A549 (cell line): ENCODE results near the gene TRNAU1AP. TPM values are rescaled to one million over a fixed set of nuclear protein-coding genes. Genes with fewer than 3 reads are reported as not detected.

Experiments
- ATAC-seq, 2 experiments: fragments of 200-7000 bp in 1 of 2; fragments of >200 bp in 1 of 2; cut with Nextera tagmentation in 1 of 2; cut with Tn5 transposase in 1 of 2; 3 replicates each; pipeline versions ENCODE4 v1.8.0 to v1.9.1; 2018 to 2020; ENCODE audit warnings: mild to moderate bottlenecking in 1 of 2, moderate library complexity in 1 of 2
- CTCF ChIA-PET: fragments of 300-600 bp; sonication (Branson Sonifier 250); formaldehyde crosslinking; extraction: SDS; loops from one replicate; lab custom pipeline; 2021; ENCODE audit warnings: antibody characterized with exemption, inconsistent platforms; lab: Yijun Ruan, JAX
- POLR2A ChIA-PET: fragments of 350-600 bp; formaldehyde crosslinking; extraction: SDS; loops from one replicate; lab custom pipeline; 2021; ENCODE audit warnings: antibody characterized with exemption, inconsistent platforms; lab: Yijun Ruan, JAX
- DNase-seq, 2 experiments: peaks; one replicate each; pipeline versions ENCODE4 v3.0.0 to v3.0.0-alpha.2; 2011 to 2016; ENCODE audit warnings: low read depth in 1 of 2, low spot score in 1 of 2
- FAIRE-seq: peaks from 2 replicates; lab custom pipeline; 2011; peaks lifted over from hg19 to GRCh38; lab: Jason Lieb, UNC
- H3K27ac ChIP-seq, 2 experiments: fragments of >200 bp; sonication (Bioruptor Twin); formaldehyde crosslinking; 3 replicates each; pipeline ENCODE4 v1.5.1; 2016 to 2017
- H3K4me1 ChIP-seq: fragments of >200 bp; sonication (Bioruptor Twin); formaldehyde crosslinking; 3 replicates; pipeline ENCODE4 v1.6.1; 2016
- H3K4me2 ChIP-seq: fragments of >200 bp; sonication (Bioruptor Twin); formaldehyde crosslinking; 3 replicates; pipeline ENCODE4 v1.6.1; 2016
- H3K4me3 ChIP-seq: fragments of >200 bp; sonication (Bioruptor Twin); formaldehyde crosslinking; 3 replicates; pipeline ENCODE4 v1.5.1; 2016
- H3K9me3 ChIP-seq: fragments of >200 bp; sonication (Bioruptor Twin); formaldehyde crosslinking; 3 replicates; pipeline ENCODE4 v1.6.1; 2016
- CBX2 ChIP-seq: fragments of 200-600 bp; sonication (generic); IDR thresholded peaks from 2 replicates; pipeline ENCODE4 v1.6.1; 2016; ENCODE audit warnings: low read depth, mild to moderate bottlenecking, borderline replicate concordance
- CEBPB ChIP-seq, 2 experiments: fragments of >200 bp in 1 of 2; sonication (Bioruptor Twin) in 1 of 2; formaldehyde crosslinking in 1 of 2; IDR thresholded peaks; 2 replicates each; pipeline ENCODE4 v1.6.1; 2012 to 2016
- CHD4 ChIP-seq: fragments of 200-600 bp; sonication (generic); IDR thresholded peaks from 2 replicates; pipeline ENCODE4 v1.6.1; 2016; ENCODE audit warnings: antibody characterized with exemption, mild to moderate bottlenecking, borderline replicate concordance
- EHF ChIP-seq: fragments of 250-450 bp; sonication (Bioruptor Pico); IDR thresholded peaks from 2 replicates; pipeline ENCODE4 v1.5.0; 2020; ENCODE audit warnings: mild to moderate bottlenecking
- EHMT2 ChIP-seq: fragments of 200-600 bp; sonication (generic); IDR thresholded peaks from 2 replicates; pipeline ENCODE4 v1.6.1; 2016; ENCODE audit warnings: antibody characterized with exemption, low read depth, mild to moderate bottlenecking, moderate library complexity
- EP300 ChIP-seq, 2 experiments: fragments of >200 bp; sonication (Bioruptor Twin); formaldehyde crosslinking; IDR thresholded peaks; 2 replicates in 1 of 2; 3 replicates in 1 of 2; pipeline ENCODE4 v1.6.1; 2016 to 2017
- ESRRA ChIP-seq: fragments of 150-350 bp; IDR thresholded peaks from 2 replicates; pipeline ENCODE4 v1.6.1; 2014; ENCODE audit warnings: mild to moderate bottlenecking, low read length, borderline replicate concordance
- FOSL2 ChIP-seq, 2 experiments: fragments of 450-650 bp in 1 of 2; fragments of >200 bp in 1 of 2; sonication (Bioruptor Twin) in 1 of 2; formaldehyde crosslinking; IDR thresholded peaks; 2 replicates each; pipeline versions ENCODE4 v1.5.0 to v1.6.1; 2016 to 2020; ENCODE audit warnings: mild to moderate bottlenecking in 1 of 2, moderate library complexity in 1 of 2
- HOXB13 ChIP-seq: fragments of 250-450 bp; sonication (Bioruptor Pico); IDR thresholded peaks from 2 replicates; pipeline ENCODE4 v1.5.0; 2020; ENCODE audit warnings: low read depth, mild to moderate bottlenecking, moderate library complexity
- HOXB5 ChIP-seq: fragments of 250-450 bp; sonication (Bioruptor Pico); IDR thresholded peaks from 2 replicates; pipeline ENCODE4 v1.5.0; 2020; ENCODE audit warnings: mild to moderate bottlenecking, moderate library complexity
- JUN ChIP-seq, 2 experiments: fragments of >200 bp; sonication (Bioruptor Twin); formaldehyde crosslinking; IDR thresholded peaks; 2 replicates in 1 of 2; 3 replicates in 1 of 2; pipeline ENCODE4 v1.6.1; 2016 to 2017
- KDM1A ChIP-seq: fragments of 200-600 bp; sonication (generic); IDR thresholded peaks from 2 replicates; pipeline ENCODE4 v1.6.1; 2016; ENCODE audit warnings: low read depth, mild to moderate bottlenecking
- KDM5A ChIP-seq: fragments of 200-600 bp; sonication (generic); IDR thresholded peaks from 2 replicates; pipeline ENCODE4 v1.6.1; 2016; ENCODE audit warnings: antibody characterized with exemption, mild to moderate bottlenecking
- MYC ChIP-seq: IDR thresholded peaks from 2 replicates; pipeline ENCODE4 v1.6.1; 2012; ENCODE audit warnings: mild to moderate bottlenecking, inconsistent platforms, low read length, improper control_type of control experiment, borderline replicate concordance
- NFE2L2 ChIP-seq: fragments of 150-350 bp; conservative IDR thresholded peaks from 2 replicates; pipeline ENCODE4 v1.6.1; 2014; ENCODE audit warnings: low read length
- PHF8 ChIP-seq: fragments of 200-600 bp; sonication (generic); IDR thresholded peaks from 2 replicates; pipeline ENCODE4 v1.6.1; 2016; ENCODE audit warnings: low read depth, mild to moderate bottlenecking, antibody characterized with exemption, moderate library complexity, borderline replicate concordance
- POLR2A ChIP-seq: IDR thresholded peaks from 2 replicates; pipeline ENCODE4 v1.6.1; 2012; ENCODE audit warnings: mild to moderate bottlenecking, low read length
- RAD21 ChIP-seq, 2 experiments: fragments of >200 bp in 1 of 2; sonication (Bioruptor Twin) in 1 of 2; formaldehyde crosslinking in 1 of 2; IDR thresholded peaks in 1 of 2; conservative IDR thresholded peaks in 1 of 2; 2 replicates in 1 of 2; 3 replicates in 1 of 2; pipeline ENCODE4 v1.6.1; 2012 to 2018; ENCODE audit warnings: inconsistent platforms in 1 of 2
- RARB ChIP-seq: fragments of 250-450 bp; sonication (Bioruptor Pico); IDR thresholded peaks from 2 replicates; pipeline ENCODE4 v1.8.0; 2021; ENCODE audit warnings: mild to moderate bottlenecking, moderate library complexity
- RCOR1 ChIP-seq: fragments of 150-350 bp; IDR thresholded peaks from 2 replicates; pipeline ENCODE4 v1.6.1; 2014; ENCODE audit warnings: antibody characterized with exemption, low read length, low read depth
- RNF2 ChIP-seq: fragments of 200-600 bp; sonication (generic); IDR thresholded peaks from 2 replicates; pipeline ENCODE4 v1.6.1; 2016; ENCODE audit warnings: low read depth, mild to moderate bottlenecking, antibody characterized with exemption, moderate library complexity, borderline replicate concordance
- SMC3 ChIP-seq: fragments of >200 bp; sonication (Bioruptor Twin); formaldehyde crosslinking; IDR thresholded peaks from 3 replicates; pipeline ENCODE4 v1.6.1; 2018; ENCODE audit warnings: inconsistent platforms
- TFCP2L1 ChIP-seq: fragments of 250-450 bp; sonication (Bioruptor Pico); IDR thresholded peaks from 2 replicates; pipeline ENCODE4 v1.5.0; 2021; ENCODE audit warnings: mild to moderate bottlenecking
- TP53 ChIP-seq: fragments of 250-450 bp; sonication (Bioruptor Pico); IDR thresholded peaks from 2 replicates; pipeline ENCODE4 v1.5.0; 2021; ENCODE audit warnings: mild to moderate bottlenecking, moderate library complexity
- ZFP36 ChIP-seq: fragments of 450-650 bp; IDR thresholded peaks from 2 replicates; pipeline ENCODE4 v1.6.1; 2014; ENCODE audit warnings: borderline replicate concordance; ENCODE audit not compliant: partially characterized antibody
- ZNF302 ChIP-seq: fragments of 250-450 bp; sonication (Bioruptor Pico); IDR thresholded peaks from 2 replicates; pipeline ENCODE4 v1.9.0; 2021; ENCODE audit warnings: inconsistent platforms, mild to moderate bottlenecking, moderate library complexity
- WGBS: methylation state at CpG from one replicate; pipeline ENCODE4 v1.1.6; 2017; ENCODE audit errors: missing lambda C conversion rate; 5-methylcytosine and 5-hydroxymethylcytosine counted together
- polyA plus RNA-seq, 4 experiments: library from polyadenylated mRNA; depleted of rRNA in 3 of 4; stranded (reverse); fragments of >200 nt; fragmentation: RNase III in 1 of 4; extraction: RNeasy Plus Mini Kit Qiagen cat#74134 plus additional on column Dnase treatment in 1 of 4; gene quantifications; 2 replicates in 3 of 4; 3 replicates in 1 of 4; pipeline ENCODE4 v1.2.3, GENCODE V29; 2011 to 2017
- TF ChIP-seq, protein P1 (sequence below): IDR thresholded peaks from 2 replicates; pipeline ENCODE4 v1.6.1; 2012
- TF ChIP-seq, protein P2 (sequence below): fragments of 200-600 bp; sonication (generic); IDR thresholded peaks from 2 replicates; pipeline ENCODE4 v1.6.1; 2016; ENCODE audit warnings: antibody characterized with exemption, mild to moderate bottlenecking, moderate library complexity
- TF ChIP-seq, protein P3 (sequence below): fragments of 150-350 bp; IDR thresholded peaks from 2 replicates; pipeline ENCODE4 v1.6.1; 2014; ENCODE audit warnings: low read depth, mild to moderate bottlenecking, low read length
- TF ChIP-seq, protein P4 (sequence below): IDR thresholded peaks from 2 replicates; pipeline ENCODE4 v1.6.1; 2012

Gene TRNAU1AP
- polyA plus RNA-seq, 2 of the 4 experiments (the other 2 are of a cell fraction), result 14.5 to 23.8 TPM

DNA sequence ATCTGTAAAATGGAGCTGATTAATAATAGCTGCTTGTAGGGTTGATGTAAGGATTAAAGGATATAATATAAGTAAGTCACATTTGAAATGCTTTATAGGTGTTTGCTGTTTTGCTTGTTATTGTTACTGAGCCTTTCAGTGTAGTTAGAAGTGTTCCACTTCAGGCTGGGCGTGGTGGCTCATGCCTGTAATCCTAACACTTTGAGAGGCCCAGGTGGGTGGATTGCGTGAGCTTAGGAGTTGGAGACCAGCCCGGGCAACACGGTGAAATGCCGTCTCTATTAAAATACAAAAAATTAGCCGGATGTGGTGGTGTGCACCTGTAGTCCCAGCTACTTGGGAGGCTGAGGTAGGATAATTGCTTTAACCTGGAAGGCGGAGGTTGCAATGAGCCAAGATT, 12.2 kb downstream of the TRNAU1AP start:
- H3K4me2 ChIP-seq, result no peak overlapping the region
- H3K27ac ChIP-seq, result no peak overlapping the region
- H3K4me3 ChIP-seq, result no peak overlapping the region
- 95% methylated on average over 7 of the region's 7 CpGs for WGBS
- ChIA-PET POLR2A (no interaction called here), CTCF (interaction anchor here (0.6 to 2.3 kb wide), 3 partner anchors 10 to 207 kb away, joined by 3 to 7 read pairs (median 3); no protein-coding TSS in a partner anchor)
- TF ChIP-seq CBX2 (no peak), ZFP36 (no peak), SMC3 (no peak), MYC (no peak), PHF8 (no peak), KDM5A (no peak), TFCP2L1 (no peak), FOSL2 (IDR thresholded peaks at IDR 0.05) (no peak), FOSL2 (CRISPR knock-in tag; IDR thresholded peaks at IDR 0.05) (no peak), EHMT2 (no peak), HOXB13 (CRISPR knock-in tag) (no peak), RNF2 (no peak), CEBPB (IDR thresholded peaks at IDR 0.05) (no peak), HOXB5 (CRISPR knock-in tag) (no peak), RARB (CRISPR knock-in tag) (no peak)
- TF ChIP-seq, protein P1, sequence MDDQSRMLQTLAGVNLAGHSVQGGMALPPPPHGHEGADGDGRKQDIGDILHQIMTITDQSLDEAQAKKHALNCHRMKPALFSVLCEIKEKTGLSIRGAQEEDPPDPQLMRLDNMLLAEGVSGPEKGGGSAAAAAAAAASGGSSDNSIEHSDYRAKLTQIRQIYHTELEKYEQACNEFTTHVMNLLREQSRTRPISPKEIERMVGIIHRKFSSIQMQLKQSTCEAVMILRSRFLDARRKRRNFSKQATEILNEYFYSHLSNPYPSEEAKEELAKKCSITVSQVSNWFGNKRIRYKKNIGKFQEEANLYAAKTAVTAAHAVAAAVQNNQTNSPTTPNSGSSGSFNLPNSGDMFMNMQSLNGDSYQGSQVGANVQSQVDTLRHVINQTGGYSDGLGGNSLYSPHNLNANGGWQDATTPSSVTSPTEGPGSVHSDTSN, result no peak
- TF ChIP-seq, protein P2, sequence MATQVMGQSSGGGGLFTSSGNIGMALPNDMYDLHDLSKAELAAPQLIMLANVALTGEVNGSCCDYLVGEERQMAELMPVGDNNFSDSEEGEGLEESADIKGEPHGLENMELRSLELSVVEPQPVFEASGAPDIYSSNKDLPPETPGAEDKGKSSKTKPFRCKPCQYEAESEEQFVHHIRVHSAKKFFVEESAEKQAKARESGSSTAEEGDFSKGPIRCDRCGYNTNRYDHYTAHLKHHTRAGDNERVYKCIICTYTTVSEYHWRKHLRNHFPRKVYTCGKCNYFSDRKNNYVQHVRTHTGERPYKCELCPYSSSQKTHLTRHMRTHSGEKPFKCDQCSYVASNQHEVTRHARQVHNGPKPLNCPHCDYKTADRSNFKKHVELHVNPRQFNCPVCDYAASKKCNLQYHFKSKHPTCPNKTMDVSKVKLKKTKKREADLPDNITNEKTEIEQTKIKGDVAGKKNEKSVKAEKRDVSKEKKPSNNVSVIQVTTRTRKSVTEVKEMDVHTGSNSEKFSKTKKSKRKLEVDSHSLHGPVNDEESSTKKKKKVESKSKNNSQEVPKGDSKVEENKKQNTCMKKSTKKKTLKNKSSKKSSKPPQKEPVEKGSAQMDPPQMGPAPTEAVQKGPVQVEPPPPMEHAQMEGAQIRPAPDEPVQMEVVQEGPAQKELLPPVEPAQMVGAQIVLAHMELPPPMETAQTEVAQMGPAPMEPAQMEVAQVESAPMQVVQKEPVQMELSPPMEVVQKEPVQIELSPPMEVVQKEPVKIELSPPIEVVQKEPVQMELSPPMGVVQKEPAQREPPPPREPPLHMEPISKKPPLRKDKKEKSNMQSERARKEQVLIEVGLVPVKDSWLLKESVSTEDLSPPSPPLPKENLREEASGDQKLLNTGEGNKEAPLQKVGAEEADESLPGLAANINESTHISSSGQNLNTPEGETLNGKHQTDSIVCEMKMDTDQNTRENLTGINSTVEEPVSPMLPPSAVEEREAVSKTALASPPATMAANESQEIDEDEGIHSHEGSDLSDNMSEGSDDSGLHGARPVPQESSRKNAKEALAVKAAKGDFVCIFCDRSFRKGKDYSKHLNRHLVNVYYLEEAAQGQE, result no peak
- H3K4me1 ChIP-seq, result no peaks in the 10 kb centered on the region
- H3K9me3 ChIP-seq, result no peaks in the 10 kb centered on the region
- DNase-seq, result no peak
- FAIRE-seq, result no peak
- ATAC-seq, result no peak

DNA sequence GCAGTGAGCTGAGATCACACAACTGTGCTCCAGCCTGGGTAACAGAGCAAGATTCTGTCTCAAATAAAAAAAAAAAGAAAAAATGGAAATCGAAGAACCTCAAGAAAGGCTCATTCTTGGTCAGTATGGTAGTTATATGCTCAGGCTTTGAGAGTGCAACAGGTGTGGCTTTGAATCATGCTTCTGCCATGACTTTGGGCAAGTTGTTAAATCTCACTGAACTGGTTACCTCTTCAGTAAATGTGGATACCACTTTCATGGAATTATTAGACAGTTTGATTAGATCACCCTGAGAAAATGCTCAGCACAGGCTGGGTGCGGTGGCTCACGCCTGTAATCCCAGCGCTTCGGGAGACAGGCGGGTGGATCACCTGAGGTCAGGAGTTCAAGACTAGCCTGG, 12.8 kb downstream of the TRNAU1AP start:
- ATAC-seq, result no peak
- no peaks in the 10 kb centered on the region for H3K9me3 ChIP-seq
- ChIA-PET POLR2A (no interaction called here), CTCF (interaction anchor here (1.3 to 1.5 kb wide), 2 partner anchors 36 to 207 kb away, joined by 3 to 4 read pairs; no protein-coding TSS in a partner anchor)
- TF ChIP-seq RAD21 (conservative IDR thresholded peaks at IDR 0.05 in 1 of 2, IDR thresholded peaks at IDR 0.05 in 1 of 2) (no peak), NFE2L2 (no peak), RCOR1 (no peak), TP53 (CRISPR knock-in tag) (no peak), CHD4 (no peak), RARB (CRISPR knock-in tag) (no peak), CBX2 (no peak), SMC3 (no peak), RNF2 (no peak), EHF (CRISPR knock-in tag) (no peak), KDM1A (no peak), KDM5A (no peak), EP300 (IDR thresholded peaks at IDR 0.05) (no peak), POLR2A (no peak), ZNF302 (CRISPR knock-in tag) (no peak), TFCP2L1 (no peak), ESRRA (no peak), JUN (IDR thresholded peaks at IDR 0.05) (no peak)
- TF ChIP-seq, protein P3, sequence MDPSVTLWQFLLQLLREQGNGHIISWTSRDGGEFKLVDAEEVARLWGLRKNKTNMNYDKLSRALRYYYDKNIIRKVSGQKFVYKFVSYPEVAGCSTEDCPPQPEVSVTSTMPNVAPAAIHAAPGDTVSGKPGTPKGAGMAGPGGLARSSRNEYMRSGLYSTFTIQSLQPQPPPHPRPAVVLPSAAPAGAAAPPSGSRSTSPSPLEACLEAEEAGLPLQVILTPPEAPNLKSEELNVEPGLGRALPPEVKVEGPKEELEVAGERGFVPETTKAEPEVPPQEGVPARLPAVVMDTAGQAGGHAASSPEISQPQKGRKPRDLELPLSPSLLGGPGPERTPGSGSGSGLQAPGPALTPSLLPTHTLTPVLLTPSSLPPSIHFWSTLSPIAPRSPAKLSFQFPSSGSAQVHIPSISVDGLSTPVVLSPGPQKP, result no peak
- TF ChIP-seq, protein P4, sequence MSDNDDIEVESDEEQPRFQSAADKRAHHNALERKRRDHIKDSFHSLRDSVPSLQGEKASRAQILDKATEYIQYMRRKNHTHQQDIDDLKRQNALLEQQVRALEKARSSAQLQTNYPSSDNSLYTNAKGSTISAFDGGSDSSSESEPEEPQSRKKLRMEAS, result no peak
- H3K4me3 ChIP-seq, result no peak overlapping the region
- no peak overlapping the region for H3K4me2 ChIP-seq
- FAIRE-seq, result no peak
- no peak for DNase-seq
- no peak overlapping the region for H3K27ac ChIP-seq
- H3K4me1 ChIP-seq, result no peaks in the 10 kb centered on the region
- 94% methylated on average over 6 of the region's 6 CpGs for WGBS
